Stimulated activated CD4-positive, alpha-beta T cell treated with anti-CD3 and anti-CD28 coated beads, Interleukin-1b, Interleukin-23, amount 100 ng/mL, for 48 hours (primary cell): ENCODE results near the gene FGF6.

Source experiments
- DNase-seq: peaks from one replicate; pipeline ENCODE4 v3.0.0-alpha.2; 2020

The FGF6 gene

DNA sequence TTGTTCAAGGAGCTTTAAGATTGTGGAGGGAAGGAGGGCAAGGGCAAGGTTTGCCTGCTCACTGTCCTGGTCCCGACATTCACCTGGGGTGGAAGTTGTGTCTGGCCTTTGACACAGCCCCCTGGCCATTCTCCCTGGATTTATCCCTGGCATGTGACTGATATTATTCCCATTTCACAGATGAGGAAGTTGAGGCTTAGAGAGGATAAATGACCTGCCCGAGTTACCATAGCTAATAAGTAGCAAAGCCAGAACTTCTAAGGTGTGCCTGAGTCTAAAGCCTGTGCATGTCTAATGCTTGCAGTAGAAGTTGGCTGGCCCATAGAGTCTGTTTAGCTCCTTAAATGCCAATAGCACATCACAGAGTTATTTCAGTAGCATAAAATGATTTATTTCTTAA lies 720 bp upstream of the FGF6 start:
- DNase-seq = no peak

DNA sequence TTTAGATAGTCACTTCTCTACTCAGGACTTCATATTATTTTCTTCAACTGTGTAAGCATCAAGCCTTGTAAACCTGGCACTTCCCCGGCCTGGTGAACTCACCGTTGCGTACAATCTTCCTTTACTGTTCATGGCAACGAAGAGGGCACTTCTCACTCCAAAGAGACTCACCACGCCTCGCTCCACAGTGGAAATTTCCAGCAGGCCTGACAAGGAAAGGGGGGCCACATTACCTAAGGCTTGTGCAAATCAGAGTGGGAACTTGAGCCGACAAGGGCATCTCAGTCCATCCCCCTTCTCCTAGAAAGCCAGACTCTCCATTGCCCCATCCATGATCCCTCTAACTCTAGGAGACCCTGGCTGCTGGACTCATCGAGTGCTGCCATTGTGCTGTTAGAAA lies 1.6 kb downstream of the FGF6 start:
- no peak for DNase-seq

DNA sequence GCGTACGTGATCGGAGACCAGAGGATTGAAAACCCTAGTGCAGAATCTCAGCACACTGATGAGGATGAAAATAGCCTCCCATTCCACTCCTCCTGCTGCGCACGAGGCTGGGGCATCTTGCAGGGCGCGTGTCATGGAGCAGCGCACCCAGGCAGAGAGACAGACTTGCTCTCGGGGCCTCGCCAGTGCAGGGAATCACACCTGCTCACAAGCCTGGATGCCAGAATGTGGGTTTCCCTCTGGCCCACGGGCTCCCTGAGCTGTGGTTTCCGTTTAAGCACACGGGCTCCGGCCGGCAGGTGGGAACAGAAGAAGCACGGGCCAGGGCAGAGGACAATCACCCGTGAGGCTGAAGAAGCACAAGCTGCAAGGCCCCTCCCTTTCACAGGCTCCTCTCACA lies 2.0 kb downstream of the FGF6 start:
- DNase-seq = no peak

DNA sequence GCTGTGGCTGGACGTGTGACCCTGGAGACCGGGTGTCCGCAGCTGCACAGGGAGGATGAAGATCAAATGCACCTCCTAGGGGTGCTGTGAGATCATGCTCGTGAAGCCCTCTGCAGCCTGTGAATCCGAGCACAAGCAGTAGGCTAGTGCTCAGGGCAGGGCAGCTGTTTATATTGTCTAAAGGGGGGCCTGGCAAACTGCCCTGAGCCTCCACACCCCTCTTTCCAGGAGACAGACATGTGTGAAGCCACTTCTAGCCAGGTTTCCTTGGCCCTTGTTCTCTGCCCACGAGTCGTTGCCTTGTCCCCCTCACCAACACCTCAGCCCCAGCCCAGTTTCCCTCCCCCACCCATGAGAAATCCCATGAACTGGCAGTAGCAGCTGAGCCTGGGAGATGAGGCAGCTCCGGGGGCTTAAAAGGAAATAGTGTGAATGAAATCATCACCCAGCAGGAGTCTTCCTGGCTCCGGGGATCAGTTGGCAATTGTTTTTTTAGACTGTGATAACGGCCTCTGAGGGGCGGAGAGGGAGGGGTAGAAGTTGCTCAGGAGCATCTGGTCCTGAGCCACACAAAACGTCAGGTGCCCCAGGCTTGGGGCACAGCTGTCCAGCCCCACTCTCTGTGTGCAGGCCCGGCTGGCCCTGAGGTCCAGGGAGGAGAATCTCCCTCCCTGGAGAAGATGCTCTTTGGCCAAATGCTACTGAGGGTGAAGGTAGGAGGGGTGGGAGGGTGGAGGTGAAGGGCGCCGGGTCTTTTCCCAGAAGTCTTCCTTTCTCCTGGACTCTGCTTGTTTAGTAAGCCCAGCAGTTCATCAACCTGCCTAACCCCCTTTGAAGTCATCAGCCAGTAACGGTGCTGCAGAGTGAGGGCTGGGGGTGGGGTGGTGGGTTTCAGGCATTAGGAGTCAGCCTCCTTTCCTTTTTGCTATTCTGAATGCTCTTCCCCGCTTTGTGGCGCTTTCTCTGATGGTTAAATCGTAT lies 4.0 kb downstream of the FGF6 start:
- no peak for DNase-seq

DNA sequence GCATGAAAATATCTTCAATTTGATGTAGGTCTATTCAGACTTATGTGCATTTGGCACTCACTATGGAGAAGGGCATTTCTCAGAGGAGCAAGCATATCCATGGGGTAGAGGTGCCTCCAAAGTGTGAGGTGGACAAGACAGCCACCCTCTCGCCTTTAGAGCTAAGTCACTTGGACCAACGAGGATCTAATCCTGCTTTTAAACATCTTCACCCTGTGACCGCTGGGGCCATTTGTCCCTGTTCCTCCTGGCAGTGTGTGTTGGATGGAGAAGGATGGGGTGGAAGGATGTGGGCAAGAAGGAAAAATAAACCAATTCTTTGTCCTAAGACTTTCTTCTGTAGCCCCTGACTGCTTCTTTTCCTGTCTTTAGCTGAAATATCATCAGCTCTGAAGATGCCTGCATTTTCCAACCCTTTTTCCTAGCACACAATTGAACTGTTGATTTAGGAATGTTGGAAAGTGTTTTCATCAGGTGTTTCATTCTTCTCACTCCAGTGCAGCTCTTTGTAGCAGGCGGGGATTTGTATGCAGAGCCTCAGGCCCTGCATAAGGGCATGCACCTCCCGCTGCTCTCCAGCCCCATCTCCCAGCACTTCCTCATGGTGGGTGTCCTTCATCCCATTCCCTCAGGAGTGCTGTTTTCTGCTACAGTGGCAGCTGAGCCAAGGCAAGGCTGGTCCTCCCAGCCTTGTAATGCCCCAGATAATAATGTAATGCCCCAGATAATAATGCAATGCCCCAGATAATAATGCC lies 5.3 kb downstream of the FGF6 start:
- no peak for DNase-seq

DNA sequence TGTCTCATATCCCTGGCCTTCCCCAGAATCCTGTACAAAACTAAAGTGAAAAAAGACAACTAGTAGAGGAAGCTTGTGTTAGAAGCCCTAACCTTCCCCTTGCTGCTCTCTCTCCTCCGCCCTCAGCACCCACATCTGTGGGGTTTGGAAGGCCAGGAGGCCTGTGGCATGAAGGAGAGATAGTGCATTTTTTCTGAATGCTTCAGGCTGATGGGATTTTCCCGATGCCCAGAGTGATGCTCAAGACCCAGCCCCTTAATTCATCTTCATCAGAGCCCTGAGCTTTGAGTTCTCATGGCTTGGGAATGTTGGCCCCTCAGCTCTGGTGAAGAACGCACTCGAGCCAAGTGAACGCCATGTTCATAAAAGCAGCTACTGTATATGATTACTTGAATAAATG lies 5.9 kb downstream of the FGF6 start:
- DNase-seq = no peak

DNA sequence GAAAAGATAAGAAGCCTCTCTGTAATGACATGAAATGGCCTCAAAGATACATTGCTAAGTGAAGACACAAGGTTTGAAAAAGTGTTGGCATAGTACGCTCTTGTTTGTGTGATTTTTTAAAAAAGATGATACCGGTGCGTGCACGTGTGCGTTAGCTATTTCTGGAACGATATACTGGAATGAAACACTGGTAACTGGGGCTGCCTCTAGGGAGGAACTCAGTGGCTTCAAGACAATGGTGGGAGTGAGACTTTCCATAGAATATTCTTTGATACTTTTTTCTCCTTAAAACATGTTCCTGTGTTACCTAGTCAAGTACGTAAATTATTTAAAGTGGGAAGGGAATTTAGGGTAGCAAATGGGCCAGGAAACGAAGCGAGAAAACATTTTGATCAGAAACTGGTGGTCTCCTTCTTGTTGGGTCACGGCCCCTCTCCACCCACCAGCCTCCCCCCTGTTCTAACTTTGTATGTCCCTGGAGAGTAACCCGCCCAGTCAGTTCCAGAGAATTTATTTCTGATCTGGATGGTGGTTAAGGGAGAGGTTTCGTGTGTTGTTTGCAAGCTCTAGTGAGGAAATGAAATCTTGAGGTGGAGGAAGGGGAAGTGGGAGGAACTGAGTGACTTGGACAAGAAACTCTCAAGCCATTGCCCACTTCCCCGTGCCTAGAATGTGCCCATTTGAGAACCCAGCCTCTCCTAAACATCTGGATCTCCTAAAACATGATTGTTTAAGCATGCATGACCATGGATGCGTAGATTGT lies 6.6 kb downstream of the FGF6 start:
- no peak for DNase-seq

DNA sequence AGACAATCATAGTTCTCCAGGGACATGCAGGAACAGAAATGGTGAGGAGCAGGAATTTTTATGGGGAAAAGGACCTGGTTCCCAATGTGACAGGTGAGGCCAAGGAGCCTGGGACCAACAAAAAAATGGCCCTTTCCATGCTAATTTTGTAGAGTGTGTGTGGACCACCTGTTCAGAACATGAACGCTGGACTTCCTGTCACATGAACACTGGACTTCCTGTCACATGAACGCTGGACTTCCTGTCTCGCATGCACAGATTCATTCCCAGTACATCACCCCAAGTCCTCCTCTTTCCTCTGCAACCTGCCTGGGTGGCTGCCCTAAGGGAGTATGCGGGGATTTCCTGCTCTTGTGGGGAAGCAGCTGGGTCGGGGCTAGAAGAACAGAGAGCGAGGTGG lies 10.1 kb downstream of the FGF6 start:
- no peak for DNase-seq

DNA sequence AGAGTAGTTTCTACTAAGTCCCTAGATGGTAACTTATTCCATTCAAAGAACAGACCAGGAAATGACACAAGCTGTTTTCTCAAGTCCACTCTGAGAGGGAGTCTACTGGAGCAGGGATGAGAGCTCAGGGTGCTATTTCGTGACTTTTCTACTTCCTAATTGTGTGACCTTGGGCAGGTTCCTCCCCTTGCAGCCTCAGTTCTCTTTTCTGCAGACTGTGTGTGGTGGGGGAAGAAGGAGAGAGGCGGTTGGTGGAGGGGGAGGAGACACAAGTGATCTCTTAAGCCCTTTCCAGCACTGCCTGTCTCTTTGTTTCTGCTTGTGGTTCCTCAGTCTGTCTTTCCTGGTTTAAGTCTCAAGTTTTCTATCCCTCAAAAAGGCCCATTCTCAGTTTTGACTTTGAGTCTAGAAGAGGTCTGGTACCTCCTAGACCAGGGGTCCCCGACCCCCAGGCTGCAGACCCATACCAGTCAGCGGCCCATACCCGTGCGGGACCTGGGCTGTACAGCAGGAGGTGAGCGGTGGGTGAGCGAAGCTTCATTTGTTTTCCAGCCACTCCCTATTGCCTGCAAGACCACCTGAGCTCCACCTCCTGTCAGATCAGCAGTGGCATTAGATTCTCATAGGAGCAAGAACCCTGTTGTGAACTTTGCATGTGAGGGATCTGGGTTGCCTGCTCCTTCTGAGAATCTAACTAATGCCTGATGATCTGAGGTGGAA lies 10.7 kb downstream of the FGF6 start:
- DNase-seq = no peak

DNA sequence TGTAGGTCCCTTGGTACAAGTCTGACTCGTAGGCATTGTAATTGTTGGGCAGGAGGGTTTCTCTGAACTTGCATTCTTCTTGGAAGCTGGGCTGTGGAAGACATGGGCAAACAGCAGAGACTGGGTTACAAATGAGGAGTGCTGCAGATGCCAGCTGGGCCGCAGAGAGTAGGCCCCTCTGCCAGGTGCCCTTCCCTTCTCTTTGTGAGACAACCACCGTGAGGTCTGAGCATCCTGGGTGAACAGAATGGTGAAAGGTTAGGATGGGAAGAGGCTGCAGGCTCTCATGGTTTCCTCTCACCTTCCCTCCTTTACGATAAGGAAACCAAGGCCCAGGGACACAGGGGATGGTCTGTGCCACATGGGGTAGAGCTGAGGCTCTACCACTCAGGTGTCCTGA lies 11.3 kb downstream of the FGF6 start:
- DNase-seq = no peak

DNA sequence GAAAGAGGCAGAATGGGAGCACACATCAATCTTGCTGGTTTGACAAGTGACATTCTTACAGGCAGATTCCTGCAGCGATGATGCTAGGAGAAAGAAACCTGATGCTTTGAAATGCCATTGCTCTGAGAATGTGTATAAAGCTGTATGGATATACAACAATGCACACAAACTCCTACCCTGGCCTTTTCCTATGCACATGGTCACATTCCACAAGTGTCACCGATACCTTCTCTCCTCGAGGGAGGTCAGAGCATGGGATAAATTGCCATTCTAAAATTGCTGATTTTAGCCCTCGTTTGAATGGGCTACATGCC lies 11.9 kb downstream of the FGF6 start:
- DNase-seq = no peak

DNA sequence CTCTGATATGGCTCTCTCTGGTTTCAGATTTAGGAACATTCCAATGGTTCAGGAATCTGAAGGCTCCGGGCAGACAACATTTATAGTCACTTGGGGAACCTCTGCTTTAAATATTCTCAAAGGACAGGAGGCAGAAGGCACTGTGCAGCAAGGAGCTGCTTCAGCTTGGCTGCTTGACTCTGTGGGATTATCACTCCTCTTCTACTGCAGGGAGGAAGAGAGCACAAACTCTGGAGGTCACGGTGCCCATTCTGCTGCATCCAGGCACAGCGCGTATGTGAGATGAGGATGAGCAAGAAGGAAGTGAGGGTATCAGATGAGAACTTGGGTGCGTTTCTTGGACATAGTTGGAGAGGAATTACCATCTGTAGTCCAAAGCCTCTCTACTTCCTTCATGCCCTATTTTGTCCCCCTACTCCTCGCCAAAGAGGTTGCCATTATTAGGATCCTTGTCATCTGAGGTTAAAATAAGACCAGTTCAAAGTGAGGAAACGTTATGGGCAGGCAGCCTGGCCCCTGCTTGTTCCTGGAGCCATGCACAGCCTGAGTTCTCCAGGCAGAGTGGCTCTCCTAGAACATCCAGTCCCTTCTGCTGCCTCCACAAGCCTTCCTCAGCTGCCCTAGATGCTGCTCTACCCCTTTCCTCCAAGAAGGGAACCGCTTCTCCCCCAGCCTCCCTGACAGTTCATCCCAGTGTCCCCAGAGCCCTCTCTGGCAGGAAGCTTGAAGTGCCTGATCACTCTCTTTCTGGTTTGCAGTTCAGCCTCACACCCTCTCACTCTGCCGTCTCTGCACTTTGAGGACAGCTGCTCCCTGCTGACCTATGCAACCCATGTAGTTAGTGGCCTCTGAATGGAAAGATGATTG lies 12.5 kb downstream of the FGF6 start:
- DNase-seq = no peak

DNA sequence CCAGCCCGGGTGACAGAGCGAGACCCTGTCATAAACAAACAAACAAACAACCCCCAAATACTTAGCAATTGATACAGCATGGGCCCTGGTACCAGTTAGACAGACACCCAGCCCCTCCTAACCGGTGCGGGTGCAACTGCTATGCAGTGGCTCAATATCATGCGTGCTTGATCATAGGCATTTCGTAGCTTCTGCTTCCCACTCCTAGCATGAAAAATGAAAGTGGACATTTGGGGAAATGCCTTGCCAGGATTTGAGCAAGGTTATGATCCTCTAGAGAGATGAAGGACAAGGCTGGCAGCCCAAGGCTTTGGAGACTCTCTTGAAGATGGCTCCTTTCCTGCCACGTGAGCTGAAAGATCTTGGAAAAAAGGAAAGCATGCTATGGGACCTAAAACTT lies 13.7 kb downstream of the FGF6 start:
- no peak for DNase-seq

DNA sequence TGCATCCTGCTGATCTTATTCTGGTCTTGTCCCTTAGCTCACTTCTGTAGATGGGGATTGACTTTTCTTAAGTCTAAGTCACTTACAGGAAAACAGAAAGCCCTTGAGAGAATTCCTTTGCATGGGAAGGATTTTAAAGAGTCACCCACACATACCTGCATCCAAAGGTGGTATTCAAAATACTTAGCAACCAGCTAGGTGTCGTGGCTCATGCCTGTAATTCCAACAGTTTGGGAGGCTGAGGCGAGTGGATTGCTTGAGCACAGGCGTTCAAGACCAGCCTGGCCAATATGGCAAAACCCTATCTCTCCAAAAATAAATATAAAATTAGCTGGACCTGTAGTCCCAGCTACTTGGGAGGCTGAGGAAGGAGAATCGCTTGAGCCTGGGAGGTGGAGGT lies 14.2 kb downstream of the FGF6 start:
- DNase-seq = no peak

DNA sequence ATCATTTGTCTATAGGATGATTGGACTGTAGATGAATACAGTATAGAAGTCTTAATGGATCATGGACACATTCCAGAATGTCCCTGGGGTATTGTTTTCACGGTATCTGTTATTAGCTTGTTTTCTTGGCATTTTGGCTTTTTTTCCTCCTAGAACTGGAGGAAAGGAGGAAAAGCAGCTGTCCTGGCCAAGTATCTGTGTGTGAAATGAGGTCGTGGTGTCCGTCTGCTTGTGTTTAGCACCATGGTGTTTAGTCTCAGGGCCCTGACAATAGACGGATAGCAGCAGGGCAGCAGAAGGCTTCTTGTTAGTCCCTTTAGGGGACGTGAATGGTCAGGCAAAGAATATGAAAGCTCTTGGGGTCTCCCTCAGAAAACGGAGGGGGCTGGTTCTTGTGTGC lies 21.2 kb downstream of the FGF6 start:
- no peak for DNase-seq

DNA sequence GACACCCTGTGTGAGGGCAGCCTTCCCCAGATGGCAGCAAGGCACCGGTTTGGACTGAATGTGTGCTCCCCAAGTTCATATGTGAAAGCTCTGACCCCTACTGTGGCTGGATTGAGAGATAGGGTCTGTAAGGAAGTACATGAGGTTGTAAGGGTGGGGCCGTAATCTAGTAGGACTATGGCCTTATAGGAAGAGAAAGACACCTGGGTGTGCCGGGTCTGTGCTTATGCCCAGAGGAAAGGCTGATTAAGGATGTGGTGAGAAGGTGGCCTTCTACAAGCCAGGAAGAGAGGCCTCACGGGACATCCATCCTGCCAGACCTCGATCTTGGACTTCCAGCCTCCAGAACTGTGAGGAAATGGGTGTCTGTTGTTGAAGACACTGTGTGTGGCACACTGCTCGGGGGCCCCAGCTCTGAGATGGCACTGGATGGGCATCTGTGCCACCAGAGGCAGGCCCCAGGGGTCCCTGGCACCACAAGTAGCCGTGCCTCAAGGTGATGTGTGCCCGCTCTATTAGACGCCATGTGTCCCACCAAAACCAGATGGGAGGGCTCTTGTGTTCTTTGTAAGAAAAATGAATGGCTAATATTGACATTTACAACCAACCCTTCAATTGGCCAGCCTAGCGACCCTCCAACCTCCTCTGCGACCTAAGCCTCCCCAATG lies 22.0 kb downstream of the FGF6 start:
- no peak for DNase-seq

DNA sequence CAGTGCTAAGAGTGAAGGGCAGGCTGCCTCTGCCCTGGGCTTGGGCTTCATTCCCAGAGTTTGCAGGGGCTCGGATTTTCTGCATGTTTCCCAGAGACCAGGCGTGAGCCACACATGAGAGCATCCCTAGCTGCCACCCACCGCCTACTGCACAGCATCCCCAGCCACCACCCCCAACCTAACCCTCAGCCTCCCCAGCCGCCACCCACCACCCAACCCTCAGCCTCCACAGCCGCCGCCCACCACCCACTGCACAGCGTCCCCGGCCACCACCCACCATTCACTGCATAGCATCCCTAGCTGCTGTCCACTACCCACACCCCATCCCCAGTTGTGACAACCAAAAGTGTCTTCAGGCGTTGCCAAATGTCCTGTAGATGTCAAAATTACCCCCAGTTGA lies 22.6 kb downstream of the FGF6 start:
- no peak for DNase-seq

DNA sequence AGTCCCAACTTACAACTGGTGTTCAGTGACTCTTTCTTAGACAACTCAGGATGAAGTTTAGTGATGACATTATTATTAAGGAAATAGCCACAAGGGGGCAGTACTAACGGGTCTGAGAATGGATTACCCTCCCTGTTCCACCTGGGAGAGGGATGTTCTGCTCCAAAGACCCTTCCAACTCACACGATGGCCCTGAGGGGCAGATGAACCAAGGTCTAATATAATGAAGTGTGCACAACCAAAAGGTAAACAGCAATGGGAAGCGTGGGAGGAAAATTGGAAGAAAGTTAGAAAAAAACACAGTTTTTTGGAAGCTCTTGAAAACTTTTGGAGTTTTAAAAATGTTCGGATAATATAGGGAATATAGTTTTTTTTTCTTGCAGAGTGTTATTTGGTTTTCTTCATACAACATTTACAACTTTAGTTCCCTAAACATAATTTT lies 24.0 kb downstream of the FGF6 start:
- no peak for DNase-seq

DNA sequence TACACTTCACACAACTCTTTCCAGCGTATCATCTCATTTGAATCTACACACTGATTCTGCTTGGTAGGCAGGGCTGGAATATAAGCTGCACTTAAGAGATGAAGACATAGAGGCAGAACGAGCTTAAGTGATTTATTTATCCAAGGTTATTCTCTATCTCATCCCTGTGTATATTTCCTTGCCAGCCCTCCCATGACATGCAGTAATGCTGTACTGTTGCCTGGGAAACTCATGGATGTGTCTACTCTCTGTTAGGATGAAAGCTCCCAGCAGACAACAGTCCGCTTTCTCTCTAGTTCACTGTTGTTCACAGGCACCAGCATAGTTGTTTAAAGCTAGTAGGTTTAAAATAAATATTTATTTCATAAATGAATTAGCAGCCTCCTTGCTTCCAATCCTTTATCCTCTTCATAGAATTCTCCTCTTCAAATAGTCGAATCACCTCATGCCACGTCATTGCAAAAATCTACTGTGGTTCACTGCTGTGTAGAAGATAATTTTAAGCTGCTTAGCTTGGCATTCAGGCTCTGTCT lies 25.4 kb downstream of the FGF6 start:
- no peak for DNase-seq

DNA sequence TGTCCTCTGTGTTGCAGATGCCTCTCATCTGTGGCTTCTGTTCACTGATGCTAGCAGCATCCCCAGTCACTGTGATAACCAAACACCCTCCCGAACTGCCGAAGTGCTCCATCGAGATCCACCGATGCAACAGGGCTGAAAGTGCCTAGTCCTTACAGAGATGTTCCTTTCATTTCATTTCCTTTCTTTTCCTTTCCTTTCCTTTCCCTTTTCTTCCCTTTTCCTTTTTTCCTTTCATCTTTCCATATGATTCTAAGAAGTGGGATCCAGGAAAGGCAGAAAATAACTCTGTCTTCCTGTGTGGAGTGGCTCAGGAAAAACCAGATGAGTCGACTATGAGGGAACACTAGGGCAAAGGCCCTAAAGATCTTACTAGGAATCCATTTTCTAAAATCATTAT lies 26.7 kb downstream of the FGF6 start:
- no peak for DNase-seq

DNA sequence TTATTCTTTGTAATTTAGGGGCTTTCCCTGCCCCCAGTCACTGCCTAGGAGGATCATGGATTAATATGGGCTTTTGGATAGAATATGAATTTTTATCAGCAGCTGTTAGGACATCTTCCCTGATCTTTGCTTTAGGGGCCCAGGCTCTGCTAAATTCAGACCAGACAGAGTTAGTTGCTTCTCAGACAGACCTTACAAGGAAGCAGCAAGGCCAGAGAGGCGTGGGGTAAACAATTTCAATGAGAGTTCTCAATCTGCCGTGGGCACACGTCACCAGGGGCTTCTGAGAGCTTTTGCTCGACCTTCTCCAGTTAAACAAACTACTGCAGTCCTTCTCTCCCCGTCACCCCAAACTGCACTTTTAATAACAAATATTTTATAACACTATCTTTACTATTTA lies 27.7 kb downstream of the FGF6 start:
- no peak for DNase-seq
